ENCODE results near the gene HOXD9. TPM values are rescaled to one million over a fixed set of nuclear protein-coding genes. Genes with fewer than 3 reads are reported as not detected.

HOXD9 gene
- total RNA-seq, 1 donor from 2014 or later: 19.8 TPM

- no peak for DNase-seq (ENCODE audit: low spot score)
Observed at GRCh38 chr2:176137906-176138305, 15.4 kb downstream of the HOXD9 start.

- peak; percentile 44 for DNase-seq (ENCODE audit: low spot score)
Observed at GRCh38 chr2:176138526-176138922, 16.0 kb downstream of the HOXD9 start.

DNA sequence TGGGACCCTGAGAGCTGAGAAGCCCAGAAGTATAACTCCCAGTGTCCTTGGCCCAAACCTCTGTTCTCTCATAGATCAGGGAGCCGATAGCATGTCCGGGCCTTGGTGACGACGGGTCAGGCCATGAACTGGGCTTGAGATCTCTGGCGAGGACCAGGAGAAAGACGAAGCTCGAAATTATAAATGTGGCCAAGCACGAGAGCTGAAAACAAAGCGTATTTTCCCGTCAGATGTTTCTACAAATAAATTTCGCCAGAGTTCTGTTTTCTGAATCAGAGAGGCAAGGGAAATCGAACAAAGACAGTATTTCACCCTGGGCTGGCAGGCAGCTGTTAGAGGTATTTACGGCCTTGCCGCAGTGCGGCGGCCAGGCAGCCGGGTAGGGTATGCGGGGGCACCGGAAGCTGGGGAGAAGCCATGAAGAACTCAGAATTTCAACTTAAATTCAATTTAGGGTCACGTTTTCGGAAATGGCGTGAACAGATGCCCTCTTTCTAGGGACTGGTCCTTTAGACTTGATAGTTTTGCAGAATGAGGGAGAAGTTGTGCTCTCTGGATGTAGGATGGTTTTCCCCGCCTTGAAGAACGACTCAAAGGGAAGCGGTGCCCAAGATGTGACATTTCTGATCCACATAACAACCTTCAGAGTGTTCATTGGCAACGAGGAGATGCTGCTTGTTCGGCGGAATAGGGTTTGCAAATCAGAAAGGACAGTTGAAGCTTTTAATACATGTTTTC is 16.6 kb downstream of the HOXD9 start:
- DNase-seq (ENCODE audit: low spot score): peak; percentile 42

GRCh38 chr2:176139661-176140512 is 17.4 kb downstream of the HOXD9 start:
- DNase-seq (ENCODE audit: low spot score): peak; percentile 50

- peak; percentile 83 for DNase-seq (ENCODE audit: low spot score)
Observed at GRCh38 chr2:176140513-176141317, 18.2 kb downstream of the HOXD9 start.

DNA sequence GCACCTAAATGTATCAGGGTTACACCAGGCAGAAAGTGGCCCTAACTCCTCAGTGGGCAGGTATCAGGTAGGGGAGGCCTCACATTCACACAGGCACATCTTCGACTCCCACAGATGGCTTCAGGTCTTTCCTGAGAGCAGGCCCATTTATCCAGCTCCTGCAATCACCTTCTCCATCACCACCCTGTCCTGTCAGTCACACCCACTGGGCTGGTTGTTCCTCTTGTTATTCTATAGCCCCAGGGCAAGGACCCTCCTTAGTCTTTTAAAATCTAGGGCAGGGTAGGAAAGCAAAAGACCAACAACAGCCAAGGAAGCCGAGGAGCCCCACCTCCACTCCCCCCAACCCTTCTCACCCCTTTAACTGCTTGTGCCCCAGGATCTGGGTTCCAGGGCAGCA is 19.8 kb downstream of the HOXD9 start:
- no peak for DNase-seq (ENCODE audit: low spot score)

DNA sequence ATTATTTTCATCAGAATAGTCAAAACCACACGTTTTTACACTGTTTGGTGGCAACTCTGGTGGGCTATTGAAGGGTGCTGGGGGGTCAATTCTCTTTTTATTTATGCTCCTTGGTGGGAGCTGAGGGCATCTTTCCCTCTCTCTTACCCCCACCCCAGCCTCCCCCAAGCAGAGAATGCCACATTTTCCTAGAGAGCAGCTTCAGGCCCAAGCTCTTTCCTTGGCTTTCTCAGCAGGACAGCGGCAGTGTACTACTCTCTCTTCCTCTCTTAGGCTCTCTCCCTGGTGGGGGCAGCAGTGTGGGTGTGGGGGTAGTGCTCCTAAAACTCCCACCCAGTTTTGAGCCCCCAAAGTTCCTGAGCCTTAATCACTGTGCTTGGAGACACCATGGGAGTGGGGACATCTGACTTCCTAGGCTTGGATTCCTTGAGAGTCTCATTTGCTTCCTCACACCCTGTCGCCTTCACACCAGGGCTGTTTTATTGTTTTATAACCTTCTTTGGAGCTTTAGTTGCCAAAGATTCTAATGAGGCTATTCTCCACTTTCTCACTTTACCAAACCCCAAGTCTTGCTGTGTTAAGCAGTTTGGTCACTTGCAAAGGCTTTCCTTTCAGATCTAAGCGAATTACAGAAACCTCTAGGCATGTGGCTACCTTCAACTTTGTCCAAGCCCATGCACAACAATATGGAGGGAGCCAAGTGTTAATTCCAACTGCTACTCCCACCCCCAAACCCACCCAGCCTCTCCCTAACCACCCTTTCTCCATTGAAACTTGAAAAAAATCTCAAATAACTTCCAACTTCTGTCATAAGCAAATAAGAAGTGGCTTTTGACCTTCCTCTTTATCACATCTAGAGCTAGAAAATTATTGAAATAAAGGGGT is 22.8 kb downstream of the HOXD9 start:
- DNase-seq (ENCODE audit: low spot score): no peak

DNA sequence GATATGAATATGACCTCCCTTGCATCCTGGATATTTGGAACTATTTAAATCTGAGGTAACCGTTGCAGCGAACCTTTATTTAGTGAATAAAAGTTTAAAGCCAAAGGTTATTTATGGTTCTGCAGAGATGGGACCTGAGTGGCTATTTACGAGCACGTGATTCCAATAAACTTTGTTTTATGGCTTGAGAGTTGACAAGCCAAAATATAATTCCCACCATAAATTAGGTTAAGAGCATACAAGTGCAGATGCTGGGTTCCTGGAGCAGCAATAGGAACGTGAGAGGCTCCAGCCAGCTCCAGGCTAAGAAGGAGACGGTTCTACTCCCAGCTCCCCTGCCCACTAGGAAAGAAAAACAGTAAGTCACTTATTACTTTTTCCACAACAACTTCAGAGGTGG is 23.6 kb downstream of the HOXD9 start:
- DNase-seq (ENCODE audit: low spot score): no peak

DNA sequence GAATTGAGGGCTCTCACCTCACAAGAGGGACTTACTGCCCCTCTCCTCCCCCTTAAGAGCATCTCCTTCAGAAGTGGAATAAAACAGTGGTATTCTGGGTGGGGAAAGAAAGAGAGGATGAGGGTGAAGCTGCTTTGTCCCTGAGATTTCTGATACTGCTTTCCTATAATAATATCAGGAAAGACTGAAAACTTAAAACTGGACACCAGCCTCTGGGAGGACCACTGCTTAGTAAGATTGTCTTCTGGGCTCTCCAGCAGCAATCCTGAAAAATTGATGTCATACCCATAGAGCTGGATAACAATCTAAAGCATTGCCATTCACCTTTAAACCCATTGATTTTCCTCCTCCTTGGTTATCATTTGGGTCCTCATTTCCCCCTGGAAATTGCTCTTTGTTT is 24.1 kb downstream of the HOXD9 start:
- DNase-seq (ENCODE audit: low spot score): no peak

DNA sequence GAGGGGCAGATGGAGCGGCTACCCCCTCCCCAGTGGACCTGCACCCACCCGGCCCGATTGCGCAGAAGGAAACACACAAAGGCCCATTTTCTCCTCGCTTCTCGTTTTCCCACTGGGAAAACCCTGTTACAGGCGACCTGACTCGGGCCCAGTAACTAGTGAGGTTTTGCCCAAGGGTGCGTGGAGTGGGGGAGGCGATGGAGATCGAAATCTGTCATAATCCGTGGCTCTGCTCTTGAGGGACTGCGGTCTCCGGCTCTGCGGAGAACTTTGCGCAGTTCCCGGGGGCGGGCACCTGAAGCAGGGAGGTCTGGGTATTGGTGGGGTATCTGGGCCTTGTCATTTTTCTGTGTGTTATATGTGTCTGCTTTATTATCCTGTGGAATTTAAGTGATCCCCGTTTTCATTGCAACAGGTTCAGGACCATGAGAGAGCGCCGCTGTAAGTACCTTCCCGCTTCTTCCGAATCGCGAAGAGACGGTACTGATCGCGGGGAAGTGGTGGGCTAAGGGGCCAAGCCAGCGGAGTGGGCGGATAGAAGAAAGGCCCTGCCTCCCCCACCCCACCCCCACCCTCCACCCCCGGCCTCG is 24.8 kb downstream of the HOXD9 start:
- DNase-seq (ENCODE audit: low spot score): no peak

- DNase-seq (ENCODE audit: low spot score): peak; percentile 70
Observed at GRCh38 chr2:176147800-176148496, 25.4 kb downstream of the HOXD9 start.

- DNase-seq (ENCODE audit: low spot score): peak; percentile 39
Observed at GRCh38 chr2:176148751-176149421, 26.4 kb downstream of the HOXD9 start.

GRCh38 chr2:176149481-176149938 is 27.0 kb downstream of the HOXD9 start:
- no peak for DNase-seq (ENCODE audit: low spot score)

DNA sequence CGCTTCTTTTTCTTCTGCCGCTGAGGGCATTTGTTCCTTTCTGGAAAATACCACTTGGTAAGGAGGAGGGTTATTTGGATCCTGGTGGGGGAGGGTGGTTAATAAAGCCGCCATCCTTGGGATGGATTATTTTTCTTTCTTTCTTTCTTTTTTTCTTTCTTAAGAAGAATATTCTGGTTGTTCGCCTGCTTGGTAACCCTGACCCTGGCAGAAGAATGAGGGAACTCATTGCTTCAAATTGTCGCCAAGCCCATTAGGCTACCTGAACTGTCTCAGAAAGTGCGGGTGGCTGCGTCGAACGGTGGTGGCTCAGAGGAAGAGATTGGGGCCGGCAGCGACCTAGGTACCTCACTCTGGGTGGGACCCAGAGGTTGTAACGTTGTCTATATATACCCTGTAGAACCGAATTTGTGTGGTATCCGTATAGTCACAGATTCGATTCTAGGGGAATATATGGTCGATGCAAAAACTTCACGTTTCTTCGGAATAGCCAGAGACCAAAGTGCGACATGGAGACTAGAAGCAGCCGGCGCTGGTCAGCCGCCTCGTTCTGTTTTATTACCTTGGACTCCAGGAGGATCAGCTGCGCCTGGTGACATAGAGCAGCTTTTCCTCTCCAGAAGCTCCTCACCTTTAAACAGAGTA is 27.5 kb downstream of the HOXD9 start:
- no peak for DNase-seq (ENCODE audit: low spot score)

DNA sequence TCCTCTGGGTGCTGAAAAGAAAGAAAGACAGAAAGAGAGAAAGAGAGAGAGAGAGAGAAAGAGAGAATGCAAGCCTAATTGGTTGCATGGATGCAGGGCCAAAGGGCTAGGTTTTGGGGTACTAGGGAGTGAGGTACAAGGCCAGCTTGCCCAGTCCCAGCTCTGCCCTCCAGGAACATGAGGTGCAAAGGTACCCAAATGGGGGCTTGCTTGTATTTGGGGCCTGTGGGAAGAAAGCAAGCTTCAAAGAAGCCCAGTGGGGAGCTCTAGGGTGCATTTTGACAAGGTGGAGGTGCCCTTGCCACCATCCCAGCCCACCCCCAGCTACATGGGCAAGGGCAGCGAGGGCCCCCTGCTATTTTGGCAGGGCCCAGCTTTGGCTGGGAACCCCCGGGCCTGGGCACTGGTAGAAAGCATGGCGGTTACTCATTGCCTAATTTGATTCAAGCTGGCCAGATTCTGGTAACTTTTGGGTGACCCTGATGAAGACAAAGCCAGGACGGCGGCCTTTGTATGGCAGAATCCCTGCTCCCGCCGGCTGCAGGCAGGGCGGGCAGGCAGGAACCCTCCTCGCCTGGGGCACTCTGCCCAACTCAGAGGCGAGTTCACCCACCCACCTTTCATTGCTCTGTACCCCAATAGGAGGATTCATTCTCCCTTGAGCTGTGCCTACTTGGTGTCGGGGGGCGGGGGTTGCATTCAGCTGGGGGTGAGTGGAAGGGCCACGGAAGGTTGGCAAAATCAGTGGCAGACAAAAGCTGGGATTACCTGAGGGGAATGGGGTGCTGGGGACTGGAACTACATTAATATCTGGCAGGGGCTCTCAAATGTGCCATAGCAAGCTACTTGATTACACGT is 28.3 kb downstream of the HOXD9 start:
- DNase-seq (ENCODE audit: low spot score): no peak

DNA sequence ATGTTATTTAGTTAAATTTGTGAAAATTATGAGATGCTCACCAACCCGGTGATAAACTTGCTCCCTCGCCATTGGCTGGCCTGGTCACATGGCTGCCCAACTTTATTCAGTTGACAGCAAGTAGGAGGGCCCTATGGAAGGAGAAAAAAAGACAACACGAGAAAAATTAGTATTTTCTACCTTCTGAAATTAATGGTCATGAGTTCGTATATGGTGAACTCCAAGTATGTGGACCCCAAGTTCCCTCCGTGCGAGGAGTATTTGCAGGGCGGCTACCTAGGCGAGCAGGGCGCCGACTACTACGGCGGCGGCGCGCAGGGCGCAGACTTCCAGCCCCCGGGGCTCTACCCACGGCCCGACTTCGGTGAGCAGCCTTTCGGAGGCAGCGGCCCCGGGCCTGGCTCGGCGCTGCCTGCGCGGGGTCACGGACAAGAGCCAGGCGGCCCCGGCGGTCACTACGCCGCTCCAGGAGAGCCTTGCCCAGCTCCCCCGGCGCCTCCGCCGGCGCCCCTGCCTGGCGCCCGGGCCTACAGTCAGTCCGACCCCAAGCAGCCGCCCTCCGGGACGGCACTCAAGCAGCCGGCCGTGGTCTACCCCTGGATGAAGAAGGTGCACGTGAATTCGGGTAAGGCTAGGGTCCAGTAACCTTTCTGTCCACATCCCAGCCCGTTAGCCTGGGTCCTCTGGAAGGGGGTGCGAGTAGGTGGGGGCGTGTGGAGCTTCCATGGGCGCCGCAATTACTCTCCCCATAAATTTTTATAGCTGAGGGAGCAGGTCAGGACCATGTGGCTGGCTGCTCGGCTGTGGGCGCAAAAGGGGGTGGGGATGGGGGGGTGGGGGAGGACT is 29.1 kb downstream of the HOXD9 start, which contains the start of gene HOXD4:
Gene HOXD4, plus strand, starts transcription at position 109 of the 846 bp plus-strand sequence. Its CDS starts 84 bp downstream, at position 193.
- no peak for DNase-seq (ENCODE audit: low spot score)

Data from ureter (tissue), 1 donor.